ENCODE data around the gene ZNF575. TPM values are rescaled to one million over a fixed set of nuclear protein-coding genes. Genes with fewer than 3 reads are reported as not detected.

Gene ZNF575
- total and polyA plus RNA-seq, 10 of the 15 experiments (the other 5 are each of a cell fraction or from before 2014, with no cell fraction given): 0.18 to 2.8 (median 0.75) TPM

- peak; percentile 18; the same call in 1 of the 2 replicates for TF ChIP-seq PKNOX1 (IDR thresholded peaks at IDR 0.05)
- no peak for TF ChIP-seq TARDBP (IDR thresholded peaks at IDR 0.05; ENCODE audit: borderline replicate concordance)
- no peak for TF ChIP-seq SMAD1 (IDR thresholded peaks at IDR 0.05; ENCODE audit: low read depth, partially characterized antibody)
- no peak for TF ChIP-seq MAX (IDR thresholded peaks at IDR 0.05; ENCODE audit: low read depth, low read length)
- TF ChIP-seq BHLHE40 (IDR thresholded peaks at IDR 0.05; ENCODE audit: borderline replicate concordance in 1 of 2, low read depth in 2 of 2, low read length in 1 of 2): no peak; a peak in 1 of 4 replicates
- TF ChIP-seq SMARCA5 (IDR thresholded peaks at IDR 0.05): peak; percentile 77; the same call in 1 of the 2 replicates
Measured at GRCh38 chr19:43533546-43534304, 737 bp downstream of the ZNF575 start (continued).

DNA sequence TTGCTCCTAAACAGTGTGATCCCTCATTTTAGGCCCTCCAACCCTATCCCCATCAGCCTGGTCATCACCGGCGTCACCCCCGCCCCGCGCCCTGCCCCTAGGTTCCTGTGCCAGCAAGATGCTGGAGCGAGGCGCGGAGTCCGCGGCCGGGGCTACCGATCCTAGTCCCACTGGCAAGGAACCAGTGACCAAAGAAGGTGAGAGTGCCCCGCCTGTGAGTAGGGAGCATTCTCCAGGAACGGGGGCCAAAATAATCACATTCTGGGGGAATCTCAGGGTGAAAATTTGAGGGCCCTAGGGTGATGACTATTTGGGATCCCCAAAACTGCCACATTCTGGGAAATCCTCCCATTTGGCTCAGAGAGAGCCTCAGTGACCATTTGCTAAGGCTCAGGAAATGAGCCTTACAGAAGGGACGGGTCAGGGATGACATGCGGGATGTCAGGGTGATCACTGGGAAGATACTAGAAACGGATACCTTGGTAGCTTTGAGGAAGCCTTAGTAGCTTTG, 1.4 kb downstream of the ZNF575 start:
- Histone ChIP-seq H2AFZ (ENCODE audit: control insufficient read depth, low read depth, low read length) (no peak overlapping the region; the same call in 1 of the 2 replicates), H4K20me1 (ENCODE audit: control insufficient read depth, insufficient read depth) (no peaks in the 10 kb centered on the region), H3K27ac (ENCODE audit: control insufficient read depth, insufficient read depth) (no peak overlapping the region), H3K4me3 (no peak overlapping the region), H3K36me3 (ENCODE audit: control insufficient read depth in 2 of 2, insufficient read depth in 2 of 2, low read length in 1 of 2) (no peaks in the 10 kb centered on the region; a peak in 1 of 4 replicates), H3K4me1 (ENCODE audit: control insufficient read depth, insufficient read depth, low read length) (peaks cover 8% of the 10 kb centered on the region; the same call in 1 of the 2 replicates), H3K9me3 (replicated peaks; ENCODE audit: control insufficient read depth, insufficient read depth, low read length) (no peaks in the 10 kb centered on the region; the same call in 2 of the 3 replicates), H3K4me2 (ENCODE audit: control insufficient read depth, insufficient read depth) (peak overlapping the region; percentile 81; the same call in 1 of the 2 replicates), H3K79me2 (ENCODE audit: control insufficient read depth, insufficient read depth, low read length) (no peaks in the 10 kb centered on the region), H3K27me3 (replicated peaks in 1 of 2; ENCODE audit: control insufficient read depth in 2 of 2, insufficient read depth in 2 of 2, low read length in 1 of 2) (no peaks in the 10 kb centered on the region), H3K9ac (ENCODE audit: control insufficient read depth, insufficient read depth, low read length) (no peak overlapping the region)
- CTCF ChIA-PET: interaction anchor here (1.1 to 4.9 kb wide), 7 partner anchors 15 to 87 kb away, joined by 4 to 36 read pairs (median 15); partner anchors contain the start of gene IRGQ
- BruUV-seq (replicated peaks): no TSS peak
- no peak for FAIRE-seq
- RAD21 ChIA-PET (ENCODE audit: unreplicated experiment): interaction anchor here (0.6 to 2.4 kb wide), 4 partner anchors 61 to 143 kb away, joined by 3 to 18 read pairs (median 10); partner anchors contain the start of genes IRGQ and ZNF576
- no peak for DNase-seq (ENCODE audit: low read depth, low spot score)
- ATAC-seq: no peak
- WGBS (ENCODE audit: insufficient coverage, insufficient replicate concordance, low lambda C conversion rate, missing lambda C conversion rate): 98% methylated on average over 17 of the region's 17 CpGs
- in situ Hi-C loops (cut with MboI): no loop called here
- intact Hi-C loops (cut with micrococcal nuclease; ENCODE audit: unreplicated experiment): no loop called here
- POLR2A ChIA-PET: interaction anchor here (1.0 to 2.9 kb wide), 5 partner anchors 23 to 60 kb away, joined by 3 to 16 read pairs (median 8); partner anchors contain the start of genes IRGQ, PINLYP and XRCC1
- SMC1A ChIA-PET (ENCODE audit: uncharacterized antibody, unreplicated experiment): interaction anchor here (0.9 to 2.2 kb wide), 5 partner anchors 10 to 88 kb away, joined by 4 to 7 read pairs (median 5); partner anchors contain the start of gene XRCC1
- TF ChIP-seq ZBTB33 (IDR thresholded peaks at IDR 0.05) (no peak), PAX8 (IDR thresholded peaks at IDR 0.05) (no peak), EED (IDR thresholded peaks at IDR 0.05; ENCODE audit: low read depth) (no peak), ZNF24 (IDR thresholded peaks at IDR 0.05) (no peak), ZNF217 (IDR thresholded peaks at IDR 0.05) (no peak), STAT1 (conservative IDR thresholded peaks at IDR 0.05) (no peak), EZH2 (IDR thresholded peaks at IDR 0.05; ENCODE audit: borderline replicate concordance, control insufficient read depth, low read depth, low read length) (no peak), CREB1 (IDR thresholded peaks at IDR 0.05; ENCODE audit: low read depth) (no peak)
- TF ChIP-seq, protein P1, sequence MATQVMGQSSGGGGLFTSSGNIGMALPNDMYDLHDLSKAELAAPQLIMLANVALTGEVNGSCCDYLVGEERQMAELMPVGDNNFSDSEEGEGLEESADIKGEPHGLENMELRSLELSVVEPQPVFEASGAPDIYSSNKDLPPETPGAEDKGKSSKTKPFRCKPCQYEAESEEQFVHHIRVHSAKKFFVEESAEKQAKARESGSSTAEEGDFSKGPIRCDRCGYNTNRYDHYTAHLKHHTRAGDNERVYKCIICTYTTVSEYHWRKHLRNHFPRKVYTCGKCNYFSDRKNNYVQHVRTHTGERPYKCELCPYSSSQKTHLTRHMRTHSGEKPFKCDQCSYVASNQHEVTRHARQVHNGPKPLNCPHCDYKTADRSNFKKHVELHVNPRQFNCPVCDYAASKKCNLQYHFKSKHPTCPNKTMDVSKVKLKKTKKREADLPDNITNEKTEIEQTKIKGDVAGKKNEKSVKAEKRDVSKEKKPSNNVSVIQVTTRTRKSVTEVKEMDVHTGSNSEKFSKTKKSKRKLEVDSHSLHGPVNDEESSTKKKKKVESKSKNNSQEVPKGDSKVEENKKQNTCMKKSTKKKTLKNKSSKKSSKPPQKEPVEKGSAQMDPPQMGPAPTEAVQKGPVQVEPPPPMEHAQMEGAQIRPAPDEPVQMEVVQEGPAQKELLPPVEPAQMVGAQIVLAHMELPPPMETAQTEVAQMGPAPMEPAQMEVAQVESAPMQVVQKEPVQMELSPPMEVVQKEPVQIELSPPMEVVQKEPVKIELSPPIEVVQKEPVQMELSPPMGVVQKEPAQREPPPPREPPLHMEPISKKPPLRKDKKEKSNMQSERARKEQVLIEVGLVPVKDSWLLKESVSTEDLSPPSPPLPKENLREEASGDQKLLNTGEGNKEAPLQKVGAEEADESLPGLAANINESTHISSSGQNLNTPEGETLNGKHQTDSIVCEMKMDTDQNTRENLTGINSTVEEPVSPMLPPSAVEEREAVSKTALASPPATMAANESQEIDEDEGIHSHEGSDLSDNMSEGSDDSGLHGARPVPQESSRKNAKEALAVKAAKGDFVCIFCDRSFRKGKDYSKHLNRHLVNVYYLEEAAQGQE (IDR thresholded peaks at IDR 0.05; ENCODE audit: low read depth, low read length): no peak

Data from GM12878 (cell line).